Stimulated activated CD8-positive, alpha-beta memory T cell treated with anti-CD3 and anti-CD28 coated beads, Interleukin-12 subunit alpha, Interleukin-12 subunit beta, amount 100 ng/mL, for 1 hour (primary cell): ENCODE results near the gene C1orf185.
"Not testable (repeated sequence)": the region's sequence is repeated elsewhere in the genome, so short reads cannot be mapped to it uniquely, and the experiment has no call there.

Experiments used
- DNase-seq: peaks from one replicate; pipeline ENCODE4 v3.0.0-alpha.2; 2020; ENCODE audit warnings: low read depth

The C1orf185 gene

GRCh38 chr1:51137696-51138095 lies 35.7 kb downstream of the C1orf185 start:
- DNase-seq = not testable (repeated sequence)

GRCh38 chr1:51139474-51139873 lies 37.4 kb downstream of the C1orf185 start:
- DNase-seq = no peak

- DNase-seq = no peak
These were observed 45.4 kb downstream of the C1orf185 start for GRCh38 chr1:51147394-51147793.

GRCh38 chr1:51154776-51155175 lies 52.7 kb downstream of the C1orf185 start:
- no peak for DNase-seq

GRCh38 chr1:51156752-51157151 lies 54.7 kb downstream of the C1orf185 start:
- no peak for DNase-seq

- no peak for DNase-seq
These were observed 55.4 kb downstream of the C1orf185 start for GRCh38 chr1:51157395-51157794.

GRCh38 chr1:51158263-51158662 lies 56.2 kb downstream of the C1orf185 start:
- DNase-seq = no peak

- DNase-seq = not testable (repeated sequence)
These were observed 60.5 kb downstream of the C1orf185 start for GRCh38 chr1:51162560-51162959.

GRCh38 chr1:51165540-51165939 lies 63.5 kb downstream of the C1orf185 start:
- no peak for DNase-seq

GRCh38 chr1:51168266-51168845 lies 66.3 kb downstream of the C1orf185 start:
- DNase-seq = no peak

- DNase-seq = no peak
These were observed 66.9 kb downstream of the C1orf185 start for GRCh38 chr1:51168936-51169335.

- DNase-seq = no peak
These were observed 68.3 kb downstream of the C1orf185 start for GRCh38 chr1:51170342-51170741.

- DNase-seq = no peak
These were observed 70.8 kb downstream of the C1orf185 start for GRCh38 chr1:51172811-51173210.

GRCh38 chr1:51175278-51175677 lies 73.2 kb downstream of the C1orf185 start:
- DNase-seq = no peak

- not testable (repeated sequence) for DNase-seq
These were observed 76.0 kb downstream of the C1orf185 start for GRCh38 chr1:51177988-51178387.

GRCh38 chr1:51188230-51188629 lies 86.2 kb downstream of the C1orf185 start:
- no peak for DNase-seq

GRCh38 chr1:51189421-51190073 lies 87.5 kb downstream of the C1orf185 start:
- peak; percentile 22 for DNase-seq

- no peak for DNase-seq
These were observed 88.9 kb downstream of the C1orf185 start for GRCh38 chr1:51190961-51191360.

- peak; percentile 32 for DNase-seq
These were observed 90.3 kb downstream of the C1orf185 start for GRCh38 chr1:51192213-51192843.

GRCh38 chr1:51193564-51193963 lies 91.5 kb downstream of the C1orf185 start:
- DNase-seq = no peak
